ENCODE results near the gene SHC2. TPM values are rescaled to one million over a fixed set of nuclear protein-coding genes. Genes with fewer than 3 reads are reported as not detected.

Gene SHC2
- polyA plus RNA-seq, 1 of the 3 experiments (the other 2 are of a cell fraction), result 0.64 TPM

DNA sequence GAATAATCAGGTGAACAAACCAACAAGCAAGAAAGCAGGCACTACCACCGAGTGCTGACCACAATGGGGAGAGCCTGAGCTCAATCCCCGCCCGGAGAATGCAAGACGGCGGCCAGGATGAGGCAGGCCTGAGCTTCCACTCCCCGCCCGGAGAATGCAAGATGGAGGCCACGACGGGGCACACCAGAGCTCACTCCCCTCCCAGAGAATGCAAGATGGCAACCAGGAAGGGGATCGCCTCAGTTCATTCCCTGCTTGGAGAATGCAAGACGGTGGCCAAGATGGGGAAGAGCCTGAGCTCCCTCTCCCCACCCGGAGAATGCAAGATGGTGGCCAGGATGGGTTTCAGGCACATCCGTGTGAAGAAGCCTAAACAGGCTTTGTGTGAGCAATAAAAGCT lies 91.6 kb downstream of the SHC2 start:
- H3K27me3 ChIP-seq (ENCODE audit: insufficient read depth), result no peaks in the 10 kb centered on the region; the same call in 1 of the 2 replicates
- WGBS (ENCODE audit: low lambda C conversion rate), result 76% methylated on average over 13 of the region's 13 CpGs
- H3K36me3 ChIP-seq (replicated peaks in 1 of 2; ENCODE audit: control insufficient read depth in 1 of 2, insufficient read depth in 2 of 2, low read length in 1 of 2), result no peaks in the 10 kb centered on the region
- H3K9me3 ChIP-seq, result no peaks in the 10 kb centered on the region
- peaks cover 0 to 15% of the 10 kb centered on the region in 2 experiments; a peak in 1 of 4 replicates for H3K4me1 ChIP-seq (ENCODE audit: control insufficient read depth in 1 of 2, insufficient read depth in 2 of 2, low read depth in 1 of 2, low read length in 1 of 2)
- ChIA-PET CTCF (interaction anchor here (0.7 to 0.9 kb wide), 2 partner anchors 53 to 141 kb away, joined by 3 read pairs; no protein-coding TSS in a partner anchor), POLR2A (no interaction called here)
- H3K27ac ChIP-seq (ENCODE audit: low read depth in 2 of 2, low read length in 1 of 2), result no peak overlapping the region
- H3K9ac ChIP-seq, result no peak overlapping the region
- H3K79me2 ChIP-seq (ENCODE audit: insufficient read depth), result no peaks in the 10 kb centered on the region
- H3K9me2 ChIP-seq, result no peaks in the 10 kb centered on the region
- DNase-seq, result no peak
- H3K4me2 ChIP-seq, result no peak overlapping the region
- no peak overlapping the region for H3K4me3 ChIP-seq (ENCODE audit: low read depth in 2 of 2, low read length in 1 of 2)
- TF ChIP-seq MEF2A (IDR thresholded peaks at IDR 0.05; ENCODE audit: borderline replicate concordance, low read depth) (no peak), SMC3 (IDR thresholded peaks at IDR 0.05; ENCODE audit: low read depth, low read length) (no peak), JUND (IDR thresholded peaks at IDR 0.05) (no peak), USF2 (IDR thresholded peaks at IDR 0.05; ENCODE audit: borderline replicate concordance, low read depth, low read length) (no peak), GABPA (IDR thresholded peaks at IDR 0.05; ENCODE audit: low read depth) (no peak), TAF1 (IDR thresholded peaks at IDR 0.05; ENCODE audit: borderline replicate concordance, low read depth, low read length) (no peak), SIN3A (IDR thresholded peaks at IDR 0.05; ENCODE audit: borderline replicate concordance, low read depth, low read length) (no peak), CHD2 (IDR thresholded peaks at IDR 0.05; ENCODE audit: low read length, partially characterized antibody) (no peak)
- H4K20me1 ChIP-seq (ENCODE audit: insufficient read depth), result no peaks in the 10 kb centered on the region
- H2AFZ ChIP-seq (ENCODE audit: low read depth), result no peak overlapping the region
- no peaks in the 10 kb centered on the region for H3F3A ChIP-seq (replicated peaks; ENCODE audit: insufficient read depth)

- 56% methylated on average over 7 of the region's 7 CpGs for WGBS (ENCODE audit: low lambda C conversion rate)
- Histone ChIP-seq H3K79me2 (ENCODE audit: insufficient read depth) (no peaks in the 10 kb centered on the region), H3K9me3 (no peaks in the 10 kb centered on the region), H3K36me3 (replicated peaks in 1 of 2; ENCODE audit: control insufficient read depth in 1 of 2, insufficient read depth in 2 of 2, low read length in 1 of 2) (no peaks in the 10 kb centered on the region), H3K9me2 (no peaks in the 10 kb centered on the region), H3K4me1 (ENCODE audit: control insufficient read depth in 1 of 2, insufficient read depth in 2 of 2, low read depth in 1 of 2, low read length in 1 of 2) (peaks cover 0 to 15% of the 10 kb centered on the region in 2 experiments; a peak in 1 of 4 replicates), H3K9ac (no peak overlapping the region), H3K4me2 (no peak overlapping the region), H3K27me3 (ENCODE audit: insufficient read depth) (no peaks in the 10 kb centered on the region; the same call in 1 of the 2 replicates), H2AFZ (ENCODE audit: low read depth) (no peak overlapping the region), H3K27ac (ENCODE audit: low read depth in 2 of 2, low read length in 1 of 2) (no peak overlapping the region), H3F3A (replicated peaks; ENCODE audit: insufficient read depth) (no peaks in the 10 kb centered on the region), H4K20me1 (ENCODE audit: insufficient read depth) (no peaks in the 10 kb centered on the region), H3K4me3 (ENCODE audit: low read depth in 2 of 2, low read length in 1 of 2) (no peak overlapping the region)
- ChIA-PET POLR2A (no interaction called here), CTCF (interaction anchor here (0.7 kb wide), 1 partner anchor 53 kb away, joined by 3 read pairs; no protein-coding TSS in a partner anchor)
- no peak for DNase-seq
- TF ChIP-seq USF1 (IDR thresholded peaks at IDR 0.05; ENCODE audit: borderline replicate concordance, low read depth) (no peak), TCF12 (IDR thresholded peaks at IDR 0.05) (no peak), SIN3A (IDR thresholded peaks at IDR 0.05; ENCODE audit: borderline replicate concordance, low read depth, low read length) (no peak), FOXJ3 (CRISPR knock-in tag; IDR thresholded peaks at IDR 0.05) (no peak), JUND (IDR thresholded peaks at IDR 0.05) (no peak), NRF1 (IDR thresholded peaks at IDR 0.05; ENCODE audit: low read depth, low read length) (no peak), SMC3 (IDR thresholded peaks at IDR 0.05; ENCODE audit: low read depth, low read length) (no peak), NFIC (IDR thresholded peaks at IDR 0.05; ENCODE audit: borderline replicate concordance) (no peak), MEF2A (IDR thresholded peaks at IDR 0.05; ENCODE audit: borderline replicate concordance, low read depth) (no peak), CTCF (IDR thresholded peaks at IDR 0.05) (no peak), RAD21 (IDR thresholded peaks at IDR 0.05; ENCODE audit: low read length) (no peak), ELF1 (IDR thresholded peaks at IDR 0.05) (no peak), GATA2 (CRISPR knock-in tag; IDR thresholded peaks at IDR 0.05) (no peak), MXI1 (IDR thresholded peaks at IDR 0.05; ENCODE audit: low read depth, low read length) (no peak), IRF3 (IDR thresholded peaks at IDR 0.05; ENCODE audit: low read depth, low read length) (no peak), USF2 (IDR thresholded peaks at IDR 0.05; ENCODE audit: borderline replicate concordance, low read depth, low read length) (no peak), RFX5 (IDR thresholded peaks at IDR 0.05; ENCODE audit: low read length) (no peak)
These were observed 92.2 kb downstream of the SHC2 start for GRCh38 chr19:368630-369024.
